ENCODE data around the gene POLR2C.

Gene POLR2C

DNA sequence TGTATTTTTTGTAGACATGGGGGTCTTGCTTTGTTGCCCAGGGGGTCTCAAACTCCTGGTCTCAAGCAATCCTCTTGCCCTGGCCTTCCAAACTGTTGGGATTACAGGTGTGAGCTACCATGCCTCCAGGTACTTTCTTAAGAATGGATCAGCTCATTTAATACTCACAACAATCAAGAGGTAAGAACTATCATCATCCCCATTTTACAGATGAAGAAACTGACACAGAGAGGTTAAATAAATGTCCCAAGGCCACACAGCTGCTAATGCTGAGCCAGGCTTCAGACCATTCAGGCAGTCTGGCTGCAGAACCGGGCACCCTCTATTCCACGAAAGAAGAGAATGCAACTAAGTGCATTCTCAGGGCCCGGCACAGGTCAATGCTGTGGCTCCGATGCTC, 51.9 kb downstream of the POLR2C start:
- H3K36me3 ChIP-seq (ENCODE audit: control insufficient read depth, insufficient read depth, low read length): no peaks in the 10 kb centered on the region

DNA sequence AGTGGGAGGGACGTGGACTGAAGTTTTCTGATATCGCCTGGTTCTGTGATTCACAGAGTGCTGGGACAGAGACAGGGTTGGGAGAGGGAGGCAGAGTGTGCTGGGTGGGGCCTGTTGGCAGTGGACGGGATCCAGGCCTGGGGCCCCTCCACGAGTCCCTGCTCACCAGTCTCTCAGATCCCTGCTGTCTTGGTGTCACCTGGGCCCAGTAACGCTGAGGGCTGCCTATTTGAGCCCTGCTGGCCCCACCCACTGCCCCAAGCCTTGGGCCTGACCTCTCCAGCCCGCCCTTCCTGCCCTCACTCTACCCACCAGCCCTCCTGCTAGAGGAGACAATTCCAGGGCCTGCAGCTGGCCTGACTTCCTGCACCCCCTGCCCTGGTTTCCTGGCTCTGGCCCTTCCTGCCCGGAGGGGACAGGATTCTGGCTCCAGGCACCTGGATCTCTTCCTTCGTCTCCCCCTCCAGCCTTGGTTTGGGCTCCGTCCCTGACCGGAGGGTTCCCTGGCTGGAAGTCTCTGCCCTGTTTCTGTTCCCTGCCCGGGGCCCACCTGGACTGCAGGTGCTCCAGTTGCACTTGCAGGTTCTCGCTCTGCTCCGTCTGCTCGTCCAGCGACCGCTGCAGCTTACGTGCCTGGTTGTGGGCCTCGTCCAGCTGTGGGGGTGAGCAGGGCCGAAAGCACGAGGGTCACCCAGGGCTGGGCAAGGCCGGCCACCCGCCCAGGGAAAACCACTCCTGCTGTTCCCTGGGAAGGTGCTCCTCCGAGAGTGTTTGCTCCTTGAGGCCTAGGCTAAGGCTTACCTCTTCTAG, 52.5 kb downstream of the POLR2C start:
- Histone ChIP-seq H3K4me1 (no peaks in the 10 kb centered on the region), H3K27ac (no peak overlapping the region), H3K9me3 (ENCODE audit: control insufficient read depth, low read length) (no peaks in the 10 kb centered on the region), H3K9ac (no peak overlapping the region), H3K4me2 (ENCODE audit: low read length) (no peak overlapping the region), H3K79me2 (no peaks in the 10 kb centered on the region), H3K36me3 (ENCODE audit: control insufficient read depth, insufficient read depth, low read length) (no peaks in the 10 kb centered on the region), H2AFZ (no peak overlapping the region), H3K4me3 (ENCODE audit: low read depth, low read length) (no peak overlapping the region), H3K27me3 (ENCODE audit: control insufficient read depth, insufficient read depth, low read length) (no peaks in the 10 kb centered on the region)
- TF ChIP-seq, protein P1, sequence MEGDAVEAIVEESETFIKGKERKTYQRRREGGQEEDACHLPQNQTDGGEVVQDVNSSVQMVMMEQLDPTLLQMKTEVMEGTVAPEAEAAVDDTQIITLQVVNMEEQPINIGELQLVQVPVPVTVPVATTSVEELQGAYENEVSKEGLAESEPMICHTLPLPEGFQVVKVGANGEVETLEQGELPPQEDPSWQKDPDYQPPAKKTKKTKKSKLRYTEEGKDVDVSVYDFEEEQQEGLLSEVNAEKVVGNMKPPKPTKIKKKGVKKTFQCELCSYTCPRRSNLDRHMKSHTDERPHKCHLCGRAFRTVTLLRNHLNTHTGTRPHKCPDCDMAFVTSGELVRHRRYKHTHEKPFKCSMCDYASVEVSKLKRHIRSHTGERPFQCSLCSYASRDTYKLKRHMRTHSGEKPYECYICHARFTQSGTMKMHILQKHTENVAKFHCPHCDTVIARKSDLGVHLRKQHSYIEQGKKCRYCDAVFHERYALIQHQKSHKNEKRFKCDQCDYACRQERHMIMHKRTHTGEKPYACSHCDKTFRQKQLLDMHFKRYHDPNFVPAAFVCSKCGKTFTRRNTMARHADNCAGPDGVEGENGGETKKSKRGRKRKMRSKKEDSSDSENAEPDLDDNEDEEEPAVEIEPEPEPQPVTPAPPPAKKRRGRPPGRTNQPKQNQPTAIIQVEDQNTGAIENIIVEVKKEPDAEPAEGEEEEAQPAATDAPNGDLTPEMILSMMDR (IDR thresholded peaks at IDR 0.05): no peak

More for the DNA sequence above, 51.9 kb downstream of the POLR2C start:
- Histone ChIP-seq H2AFZ (no peak overlapping the region), H3K27ac (no peak overlapping the region), H3K9ac (no peak overlapping the region), H3K79me2 (no peaks in the 10 kb centered on the region), H3K4me2 (ENCODE audit: low read length) (no peak overlapping the region), H3K9me3 (ENCODE audit: control insufficient read depth, low read length) (no peaks in the 10 kb centered on the region), H3K4me1 (no peaks in the 10 kb centered on the region), H3K4me3 (ENCODE audit: low read depth, low read length) (no peak overlapping the region), H3K27me3 (ENCODE audit: control insufficient read depth, insufficient read depth, low read length) (no peaks in the 10 kb centered on the region)
- TF ChIP-seq, protein P1 (IDR thresholded peaks at IDR 0.05): no peak

- H3K4me3 ChIP-seq (ENCODE audit: low read depth, low read length): no peak overlapping the region
- H3K27ac ChIP-seq: no peak overlapping the region
- no peak overlapping the region for H3K4me2 ChIP-seq (ENCODE audit: low read length)
- no peaks in the 10 kb centered on the region for H3K27me3 ChIP-seq (ENCODE audit: control insufficient read depth, insufficient read depth, low read length)
- no peak overlapping the region for H3K9ac ChIP-seq
- H3K9me3 ChIP-seq (ENCODE audit: control insufficient read depth, low read length): no peaks in the 10 kb centered on the region
- TF ChIP-seq, protein P1 (IDR thresholded peaks at IDR 0.05): no peak
- no peaks in the 10 kb centered on the region for H3K4me1 ChIP-seq
- no peak overlapping the region for H2AFZ ChIP-seq
- no peaks in the 10 kb centered on the region for H3K79me2 ChIP-seq
- no peaks in the 10 kb centered on the region for H3K36me3 ChIP-seq (ENCODE audit: control insufficient read depth, insufficient read depth, low read length)
Measured at GRCh38 chr16:57516176-57516725, 53.8 kb downstream of the POLR2C start.

DNA sequence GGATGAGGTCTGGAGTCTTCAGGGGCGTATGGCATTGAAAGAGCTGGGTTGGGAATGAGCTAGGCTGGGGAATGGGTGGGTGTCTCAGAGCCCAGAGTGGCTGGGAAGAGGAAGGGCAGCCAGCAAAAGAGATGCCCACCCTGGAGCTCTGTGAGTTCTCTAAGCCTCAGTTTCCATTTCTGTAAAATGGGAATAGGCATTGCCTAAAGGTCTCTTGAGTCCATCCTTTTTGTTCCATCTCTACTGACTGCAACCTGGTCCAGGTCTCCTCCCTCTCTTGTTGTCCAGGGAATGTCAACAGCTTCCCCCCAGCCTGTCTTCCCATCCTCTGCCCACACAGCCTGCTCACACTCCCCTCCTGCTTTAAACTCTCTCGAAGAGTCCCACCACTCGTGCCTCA, 54.3 kb downstream of the POLR2C start:
- no peaks in the 10 kb centered on the region for H3K9me3 ChIP-seq (ENCODE audit: control insufficient read depth, low read length)
- no peaks in the 10 kb centered on the region for H3K36me3 ChIP-seq (ENCODE audit: control insufficient read depth, insufficient read depth, low read length)
- H3K4me1 ChIP-seq: no peaks in the 10 kb centered on the region
- no peaks in the 10 kb centered on the region for H3K79me2 ChIP-seq
- H3K27me3 ChIP-seq (ENCODE audit: control insufficient read depth, insufficient read depth, low read length): no peaks in the 10 kb centered on the region
- H3K9ac ChIP-seq: no peak overlapping the region
- no peak overlapping the region for H3K27ac ChIP-seq
- H3K4me3 ChIP-seq (ENCODE audit: low read depth, low read length): no peak overlapping the region
- H2AFZ ChIP-seq: no peak overlapping the region
- no peak overlapping the region for H3K4me2 ChIP-seq (ENCODE audit: low read length)
- TF ChIP-seq, protein P1 (IDR thresholded peaks at IDR 0.05): no peak

Measured in parathyroid adenoma (tissue), 2 donors.